ENCODE results near the gene CWH43.
"Not testable (repeated sequence)": the region's sequence is repeated elsewhere in the genome, so short reads cannot be mapped to it uniquely, and the experiment has no call there.

The CWH43 gene

GRCh38 chr4:48985976-48986653 lies at the start of gene CWH43:
TSS of gene CWH43 (plus strand) at chr4:48986275. CDS start at chr4:48986430, 155 bp downstream.
- no peak for DNase-seq (ENCODE audit: low read depth in 2 of 2)

GRCh38 chr4:48937033-48937432 lies 49.0 kb upstream of the CWH43 start:
- DNase-seq (ENCODE audit: low read depth in 2 of 2): no peak

- no peak for DNase-seq (ENCODE audit: low read depth in 2 of 2)
Observed at GRCh38 chr4:48938831-48939230, 47.2 kb upstream of the CWH43 start.

- peak; percentile 20 to 27 for DNase-seq (ENCODE audit: low read depth in 2 of 2)
Observed at GRCh38 chr4:48939785-48940184, 46.3 kb upstream of the CWH43 start.

- no peak for DNase-seq (ENCODE audit: low read depth in 2 of 2)
Observed at GRCh38 chr4:48943387-48943786, 42.7 kb upstream of the CWH43 start.

- no peak for DNase-seq (ENCODE audit: low read depth in 2 of 2)
Observed at GRCh38 chr4:48944252-48944651, 41.8 kb upstream of the CWH43 start.

- DNase-seq (ENCODE audit: low read depth in 2 of 2): no peak
Observed at GRCh38 chr4:48944756-48945241, 41.3 kb upstream of the CWH43 start.

- no peak for DNase-seq (ENCODE audit: low read depth in 2 of 2)
Observed at GRCh38 chr4:48945981-48946380, 40.1 kb upstream of the CWH43 start.

GRCh38 chr4:48947731-48948130 lies 38.3 kb upstream of the CWH43 start:
- DNase-seq (ENCODE audit: low read depth in 2 of 2): no peak

- no peak for DNase-seq (ENCODE audit: low read depth in 2 of 2)
Observed at GRCh38 chr4:48949086-48949485, 37.0 kb upstream of the CWH43 start.

- peak in 1 of 2 experiments; percentile 13 for DNase-seq (ENCODE audit: low read depth in 2 of 2)
Observed at GRCh38 chr4:48949518-48950219, 36.4 kb upstream of the CWH43 start.

GRCh38 chr4:48954314-48954713 lies 31.8 kb upstream of the CWH43 start:
- DNase-seq (ENCODE audit: low read depth in 2 of 2): no peak

GRCh38 chr4:48957366-48957765 lies 28.7 kb upstream of the CWH43 start:
- not testable (repeated sequence) for DNase-seq (ENCODE audit: low read depth in 2 of 2)

- DNase-seq (ENCODE audit: low read depth in 2 of 2): no peak
Observed at GRCh38 chr4:48958582-48958981, 27.5 kb upstream of the CWH43 start.

GRCh38 chr4:48960988-48961635 lies 25.0 kb upstream of the CWH43 start:
- DNase-seq (ENCODE audit: low read depth in 2 of 2): no peak

- no peak for DNase-seq (ENCODE audit: low read depth in 2 of 2)
Observed at GRCh38 chr4:48962636-48963035, 23.4 kb upstream of the CWH43 start.

GRCh38 chr4:48963042-48963679 lies 22.9 kb upstream of the CWH43 start:
- DNase-seq (ENCODE audit: low read depth in 2 of 2): peak; percentile 68 to 72

- no peak for DNase-seq (ENCODE audit: low read depth in 2 of 2)
Observed at GRCh38 chr4:48967101-48967500, 19.0 kb upstream of the CWH43 start.

GRCh38 chr4:48967631-48968030 lies 18.4 kb upstream of the CWH43 start:
- no peak for DNase-seq (ENCODE audit: low read depth in 2 of 2)

- peak; percentile 62 to 64 for DNase-seq (ENCODE audit: low read depth in 2 of 2)
Observed at GRCh38 chr4:48968814-48969213, 17.3 kb upstream of the CWH43 start.

GRCh38 chr4:48970471-48970921 lies 15.6 kb upstream of the CWH43 start:
- DNase-seq (ENCODE audit: low read depth in 2 of 2): peak; percentile 82 to 84

GRCh38 chr4:48974979-48975640 lies 11.0 kb upstream of the CWH43 start:
- no peak for DNase-seq (ENCODE audit: low read depth in 2 of 2)

Measured in fibroblast of skin of left quadriceps (primary cell).